B cell (primary cell): ENCODE data around the gene ARMS2.

Source experiments
- CTCF ChIP-seq: fragments of 200-600 bp; IDR thresholded peaks from one replicate; pipeline ENCODE4 v1.8.0; 2022; ENCODE audit warnings: antibody characterized with exemption, mild to moderate bottlenecking
- EZH2 ChIP-seq: IDR thresholded peaks from 2 replicates; pipeline ENCODE4 v1.6.1; 2012; ENCODE audit warnings: borderline replicate concordance, low read depth, mild to moderate bottlenecking, moderate library complexity, low read length; ENCODE audit not compliant: insufficient read depth, poor library complexity, severe bottlenecking

DNA sequence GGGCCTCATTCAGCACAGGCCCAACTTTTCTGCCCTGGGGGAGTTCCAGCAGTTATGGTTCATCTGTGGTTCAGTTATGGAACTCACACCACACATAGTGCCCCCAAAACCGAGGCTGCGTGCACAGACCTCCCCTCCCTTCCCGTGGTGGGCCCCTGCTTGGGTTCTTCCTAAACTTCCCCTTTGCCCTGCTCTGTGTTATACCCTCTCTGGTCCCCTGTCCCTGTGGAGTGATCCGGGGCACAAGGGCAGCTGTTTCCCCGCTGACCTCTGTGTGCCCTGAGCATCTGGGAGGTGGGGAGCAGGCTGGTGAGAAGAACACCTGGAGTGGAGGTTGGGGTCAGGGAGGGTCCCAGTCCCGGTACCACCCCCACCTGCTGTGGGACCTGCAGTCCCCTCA lies 46.3 kb downstream of the ARMS2 start:
- TF ChIP-seq CTCF: no peak
- TF ChIP-seq EZH2: no peak
